GM19240 (cell line): ENCODE results near the gene DNMT3A.

ENCODE experiments used
- DNase-seq: peaks from one replicate; pipeline ENCODE4 v3.0.0; 2011; ENCODE audit warnings: low spot score; ENCODE audit not compliant: insufficient read length

The DNMT3A gene

DNA sequence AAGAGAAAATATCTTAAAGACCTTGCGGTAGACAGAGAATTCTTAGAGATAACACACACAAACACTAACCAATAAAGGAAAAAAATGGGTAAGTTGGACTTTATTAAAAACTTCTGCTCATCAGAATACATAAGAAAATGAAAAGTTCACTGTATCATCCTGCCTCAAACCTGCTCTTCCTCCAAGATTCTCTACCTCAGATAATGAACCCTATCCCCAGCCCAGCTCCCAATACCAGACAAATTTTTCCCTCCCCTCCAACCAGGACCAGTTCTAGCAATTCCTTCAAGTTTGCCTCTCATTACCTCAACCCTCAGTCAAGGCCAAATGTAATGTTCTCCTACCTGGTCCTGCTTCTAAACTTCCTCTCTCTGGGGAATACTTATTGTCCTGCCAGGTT, 79.4 kb downstream of the DNMT3A start:
- DNase-seq = no peak

DNA sequence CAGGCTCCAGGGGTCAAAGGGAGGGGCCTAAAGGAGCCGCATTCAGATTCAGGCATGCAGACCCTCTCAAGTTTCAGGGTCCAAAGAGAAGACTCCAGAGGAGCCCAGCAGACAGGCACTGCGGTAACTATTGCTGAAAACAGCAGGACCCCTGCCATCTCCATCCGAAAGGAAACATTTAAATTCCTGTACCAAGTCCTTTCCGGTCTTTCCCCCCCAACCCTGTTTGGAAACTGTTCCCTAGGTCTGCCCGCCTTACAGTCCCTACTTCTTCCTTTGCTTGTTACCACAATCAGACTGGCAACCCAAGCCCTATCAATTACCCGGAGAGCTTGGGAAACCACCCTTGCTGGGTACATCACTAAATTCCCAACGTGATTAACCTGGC, 82.0 kb downstream of the DNMT3A start:
- no peak for DNase-seq

DNA sequence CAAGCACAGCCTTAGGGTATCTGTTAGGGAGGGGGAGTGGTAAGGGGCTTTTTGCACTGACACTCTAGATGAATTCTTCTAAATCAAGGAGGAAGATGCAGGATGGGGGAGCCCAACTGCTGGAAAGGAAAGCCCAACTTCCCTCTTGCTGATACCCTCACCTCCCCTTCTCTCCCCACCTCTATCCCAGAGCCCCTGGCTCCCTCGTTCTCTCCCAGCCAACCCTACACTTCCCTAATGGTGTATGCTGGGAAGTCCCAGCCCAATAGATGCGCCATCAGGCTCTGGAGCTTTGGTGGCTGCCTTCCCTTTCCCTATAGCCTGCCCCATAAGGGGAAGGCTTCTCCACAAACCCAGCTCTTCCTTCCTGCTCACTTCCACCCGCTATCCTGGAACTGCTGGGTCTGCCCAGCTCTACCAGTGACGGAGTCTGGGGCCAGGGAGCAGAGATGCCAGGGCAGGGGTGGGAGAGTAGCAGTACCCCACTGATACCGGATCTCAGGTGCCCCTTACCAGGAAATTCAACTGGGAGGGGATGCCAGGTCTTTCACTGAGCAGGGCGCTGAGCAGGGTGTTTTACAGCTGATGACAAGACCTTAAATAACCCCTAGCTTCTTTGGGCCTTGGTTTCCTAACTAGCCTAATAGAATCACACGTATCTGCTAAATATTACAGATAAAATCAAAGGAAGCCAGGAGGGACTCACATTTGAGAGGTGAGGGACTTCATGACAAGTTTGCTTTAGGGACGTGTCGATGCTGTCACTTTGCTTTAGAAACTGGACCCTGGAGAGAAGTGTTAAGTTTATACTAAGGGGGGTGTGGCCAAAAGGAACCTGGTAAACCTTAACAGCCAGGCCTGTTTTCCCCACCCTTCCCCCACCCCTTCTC, 82.6 kb downstream of the DNMT3A start:
- DNase-seq = no peak

DNA sequence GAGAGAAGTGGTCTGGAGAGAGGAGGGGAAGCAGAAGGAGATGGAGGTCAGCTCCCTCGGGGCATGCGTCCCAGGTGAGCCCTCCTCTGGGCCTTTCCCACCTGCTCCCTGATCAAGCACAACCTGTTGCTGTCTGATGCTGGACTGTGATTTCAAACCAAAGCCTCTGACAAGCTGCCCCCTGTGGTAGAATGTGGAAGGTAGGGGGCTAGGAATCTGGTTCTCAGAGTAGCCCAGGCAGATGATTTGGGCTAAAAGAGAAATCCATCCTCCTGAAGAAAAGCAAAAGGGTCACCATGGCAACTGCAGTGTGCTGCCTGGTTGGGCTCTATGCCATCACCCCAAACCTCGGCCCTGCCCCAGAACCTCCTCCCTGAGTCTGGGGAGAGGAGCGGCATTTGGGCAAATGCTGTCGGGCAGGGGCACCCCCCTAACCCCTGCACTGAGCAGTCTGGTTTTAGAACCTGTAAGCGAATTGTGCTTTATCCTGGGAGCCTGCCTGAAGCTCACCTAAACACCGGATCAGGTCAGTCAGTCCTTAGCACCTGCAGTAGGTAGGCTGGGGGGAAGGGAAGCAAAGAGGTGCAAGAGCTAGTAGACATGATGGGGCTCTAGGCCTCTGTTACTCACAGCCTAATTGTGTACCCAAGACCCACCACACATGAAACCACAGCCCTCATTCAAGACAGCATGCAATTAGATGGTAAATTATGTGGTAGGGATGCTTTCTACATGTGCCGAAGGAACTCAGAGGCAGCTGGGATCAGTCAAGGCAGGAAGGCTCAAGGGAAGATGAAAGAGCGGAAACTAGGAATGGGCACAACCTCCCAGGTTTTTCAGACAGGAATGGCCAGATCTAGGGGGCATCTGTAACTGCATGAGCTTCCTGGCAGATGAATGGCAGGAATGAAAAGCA, 83.5 kb downstream of the DNMT3A start:
- no peak for DNase-seq

DNA sequence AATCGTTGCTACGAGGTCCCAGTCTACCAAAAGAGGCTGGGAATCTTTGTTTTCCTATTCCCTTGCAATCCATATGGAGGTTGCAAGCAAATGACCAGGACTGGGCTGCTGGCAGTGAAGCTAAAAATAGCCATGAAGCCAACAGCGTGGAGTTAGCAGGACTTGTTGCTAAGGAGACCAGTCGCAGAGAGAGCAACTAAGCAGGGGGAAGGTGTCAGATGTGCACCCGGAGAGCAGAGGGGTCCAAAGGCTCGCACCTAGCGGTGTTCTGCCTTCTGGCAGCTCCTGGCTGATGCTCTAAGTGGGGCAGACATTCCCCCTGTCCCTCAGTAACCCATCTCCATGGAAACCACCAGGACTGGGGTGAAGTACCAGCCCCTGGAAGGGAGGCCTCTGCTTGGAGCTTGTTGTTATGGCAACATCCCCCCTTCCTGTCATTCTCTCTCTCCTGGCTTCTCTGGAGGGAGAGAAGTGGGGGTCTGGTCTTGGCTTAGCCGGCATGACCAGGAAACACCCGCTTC, 84.6 kb downstream of the DNMT3A start:
- DNase-seq = no peak

DNA sequence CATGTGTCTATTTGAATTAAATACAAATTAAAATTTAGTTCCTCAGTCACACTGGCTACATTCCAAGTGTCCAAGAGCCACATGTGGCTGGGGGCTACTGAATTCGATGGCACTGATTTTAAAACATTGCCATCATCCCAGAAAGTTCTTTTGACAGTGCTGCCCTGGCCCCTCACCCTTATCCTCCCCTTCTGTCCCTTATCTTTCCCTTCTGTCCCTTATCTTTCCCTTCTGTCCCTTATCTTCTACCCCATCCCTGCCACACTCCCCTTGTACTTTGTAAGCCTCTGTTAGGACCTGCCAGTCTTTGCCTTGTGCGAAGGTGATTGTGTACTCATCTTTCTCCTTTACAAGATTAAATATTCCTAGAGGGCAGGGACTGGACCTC, 85.2 kb downstream of the DNMT3A start:
- no peak for DNase-seq

DNA sequence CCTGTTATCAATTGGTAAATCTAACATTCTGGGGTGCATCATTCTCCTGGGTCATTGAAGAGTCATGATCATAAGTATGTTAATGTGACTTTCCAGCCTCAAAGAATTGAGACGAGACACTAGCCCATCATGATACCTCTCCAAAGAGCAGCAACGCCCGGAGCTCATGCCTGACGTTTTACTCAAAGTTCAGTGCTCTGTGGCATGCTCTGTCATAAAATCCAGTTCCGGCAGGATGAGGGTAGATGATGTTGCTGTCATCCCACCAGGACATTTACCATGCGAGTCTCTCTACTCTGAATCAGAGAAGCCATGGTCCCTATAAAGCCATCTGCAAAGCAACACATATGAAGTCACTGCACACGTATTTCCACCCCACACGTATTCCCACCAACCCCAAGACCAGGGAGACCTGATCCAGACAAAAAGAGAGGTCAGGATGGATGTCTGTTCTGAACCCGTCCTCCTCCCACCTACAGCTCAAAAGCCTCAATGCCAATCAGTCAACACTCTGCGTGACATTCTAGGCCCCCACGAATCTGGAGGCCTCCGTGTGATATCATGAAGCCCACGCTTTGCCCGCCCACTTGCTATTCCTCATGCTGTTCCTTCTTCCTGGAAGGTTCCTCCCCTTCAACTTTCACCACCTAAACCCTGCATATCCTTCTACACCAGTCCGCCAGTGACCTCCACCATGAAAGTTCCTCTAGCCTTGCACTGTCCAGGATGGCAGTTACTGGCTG, 85.8 kb downstream of the DNMT3A start:
- no peak for DNase-seq

DNA sequence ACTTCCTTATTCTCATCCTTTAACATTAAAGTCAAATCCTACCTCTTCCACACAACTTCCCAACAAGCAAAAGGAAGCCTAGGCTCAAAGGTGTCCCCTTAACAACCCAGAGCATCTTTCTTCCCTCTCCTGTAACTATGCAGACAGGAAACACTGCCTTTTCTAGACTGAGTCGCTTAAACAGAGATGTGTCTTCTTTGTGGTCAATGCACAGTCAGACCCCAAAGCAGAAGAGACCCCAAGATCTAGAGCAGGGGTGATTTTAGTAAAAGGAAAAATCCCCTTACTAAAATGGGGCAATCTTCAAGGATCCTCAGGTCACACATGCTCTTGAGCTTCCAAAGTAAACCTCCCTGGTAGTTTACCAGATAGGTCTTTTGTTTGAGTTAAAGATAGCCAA, 86.8 kb downstream of the DNMT3A start:
- no peak for DNase-seq

DNA sequence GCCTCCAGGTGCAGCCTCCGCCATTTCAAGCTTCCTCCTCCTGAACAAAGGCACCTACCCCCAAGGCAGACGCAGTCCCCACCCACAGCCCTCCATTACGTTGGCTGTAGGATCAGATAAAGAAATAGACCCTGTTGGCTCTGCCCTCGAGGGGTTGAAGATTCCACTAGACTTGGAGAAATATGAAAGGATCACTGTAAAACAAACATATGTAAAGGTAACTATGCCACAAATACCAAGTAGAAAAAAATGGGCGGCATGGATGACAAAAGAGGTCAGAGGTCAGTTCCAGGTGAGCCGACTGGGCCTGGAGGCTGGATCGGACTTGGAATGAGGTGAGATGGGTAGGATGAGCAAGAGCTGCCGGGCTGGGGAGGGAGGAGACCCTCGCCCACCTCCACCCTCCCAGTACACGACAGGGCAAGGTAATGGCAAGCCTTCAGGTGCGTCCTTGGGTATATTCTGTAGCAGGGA, 88.5 kb downstream of the DNMT3A start:
- no peak for DNase-seq

DNA sequence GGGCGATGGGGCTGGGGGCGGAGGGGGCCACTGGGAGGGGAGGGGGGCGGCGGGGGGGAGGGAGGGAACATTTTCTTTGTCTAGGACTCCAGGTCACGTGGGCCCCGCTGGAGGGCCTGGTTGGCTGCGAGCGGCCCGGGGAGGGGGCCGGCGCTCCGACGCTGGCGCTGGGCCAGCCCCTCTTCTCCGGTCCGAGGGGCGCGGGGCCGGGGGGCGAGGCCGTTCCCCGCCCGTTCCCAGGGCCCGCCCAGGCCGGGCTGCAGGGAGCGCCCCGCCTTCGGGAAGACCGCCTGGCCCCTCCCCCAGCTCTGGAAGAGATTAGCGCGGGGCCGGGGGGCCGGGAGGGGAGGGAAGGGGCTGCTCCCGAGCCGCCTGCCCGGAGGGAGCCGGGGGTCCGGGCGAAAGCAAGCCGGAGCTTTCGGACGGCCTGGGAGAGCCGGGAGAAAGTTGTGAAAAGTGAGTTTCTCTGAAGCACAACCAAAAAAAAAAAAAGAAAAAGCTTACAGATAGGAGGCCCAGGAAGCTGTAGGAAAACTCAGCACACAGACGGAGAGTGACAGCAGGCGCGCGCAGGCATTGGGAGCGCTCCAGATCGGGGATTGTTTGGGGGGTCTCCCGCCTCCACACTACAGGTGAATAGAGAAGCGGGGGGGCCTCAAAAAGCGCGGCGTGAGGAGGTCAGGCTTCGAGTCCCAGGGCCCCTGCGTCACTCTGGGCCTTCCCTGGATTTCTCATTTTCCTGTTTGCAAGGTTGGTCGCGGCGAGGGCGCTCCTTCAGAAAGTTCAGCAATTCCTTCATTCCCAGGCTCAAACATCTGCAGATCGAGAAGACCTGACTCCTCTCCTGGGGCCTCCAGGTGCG, 89.2 kb downstream of the DNMT3A start:
- DNase-seq = peak; percentile 72

DNA sequence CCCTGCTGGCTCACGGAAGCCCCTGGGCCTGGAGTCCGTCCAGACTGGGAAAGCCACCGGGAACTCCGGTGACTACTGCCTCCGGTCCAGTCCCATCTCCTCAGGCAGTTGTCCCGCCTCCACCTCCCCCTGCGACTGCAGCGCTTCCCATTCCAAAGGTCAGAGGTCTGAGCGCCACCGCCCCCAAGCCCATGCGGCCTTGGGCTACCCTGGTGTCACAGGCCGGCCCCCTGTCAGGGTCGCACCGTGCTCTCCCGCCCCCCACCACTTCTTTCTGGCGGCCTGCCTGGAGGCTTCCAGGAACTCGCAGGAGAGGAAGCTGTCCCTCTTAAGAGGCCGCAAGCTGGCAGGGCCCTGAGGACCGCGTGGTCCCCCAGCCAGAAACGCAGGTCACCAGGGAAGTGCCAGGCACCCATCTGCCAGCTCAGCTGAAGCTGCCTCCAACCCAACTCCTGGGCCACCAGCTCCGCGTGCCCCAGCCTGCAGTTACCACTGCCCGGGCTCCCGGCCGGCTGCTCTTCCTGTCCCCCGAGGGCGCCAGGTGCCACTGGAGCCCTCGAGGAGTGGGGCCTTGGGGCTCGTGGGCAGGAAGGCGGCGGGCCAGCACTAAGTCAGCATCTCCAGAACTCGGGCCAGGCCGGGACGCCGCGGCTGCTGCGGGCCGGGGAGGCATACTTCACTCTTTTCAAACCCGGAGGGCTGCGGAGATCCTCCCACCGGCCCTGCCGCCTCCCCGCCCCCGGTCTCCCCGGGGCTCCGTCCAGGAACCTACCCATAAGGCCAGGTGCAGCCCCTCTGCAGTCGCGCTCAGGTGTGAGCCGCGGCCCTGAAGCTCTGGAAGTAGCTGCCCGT, 90.1 kb downstream of the DNMT3A start:
- peak; percentile 66 for DNase-seq

DNA sequence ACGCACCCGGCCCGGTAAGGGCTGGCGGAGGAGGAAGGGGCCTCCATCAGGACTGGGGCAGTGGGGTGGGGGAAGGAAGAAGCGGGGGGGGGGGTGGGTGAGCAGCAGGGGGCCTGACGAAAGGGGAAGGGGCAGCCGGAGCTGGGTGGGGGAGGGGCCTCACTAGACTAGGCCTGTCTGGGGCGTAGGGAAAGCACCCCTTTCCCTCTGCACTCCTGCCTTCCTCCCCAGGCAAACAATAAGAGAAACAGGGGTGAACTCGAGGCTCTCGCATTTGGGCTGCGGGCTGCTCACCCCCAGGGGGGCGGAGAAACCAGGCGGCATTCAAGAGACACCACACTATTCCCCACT, 90.7 kb downstream of the DNMT3A start:
- DNase-seq = no peak

DNA sequence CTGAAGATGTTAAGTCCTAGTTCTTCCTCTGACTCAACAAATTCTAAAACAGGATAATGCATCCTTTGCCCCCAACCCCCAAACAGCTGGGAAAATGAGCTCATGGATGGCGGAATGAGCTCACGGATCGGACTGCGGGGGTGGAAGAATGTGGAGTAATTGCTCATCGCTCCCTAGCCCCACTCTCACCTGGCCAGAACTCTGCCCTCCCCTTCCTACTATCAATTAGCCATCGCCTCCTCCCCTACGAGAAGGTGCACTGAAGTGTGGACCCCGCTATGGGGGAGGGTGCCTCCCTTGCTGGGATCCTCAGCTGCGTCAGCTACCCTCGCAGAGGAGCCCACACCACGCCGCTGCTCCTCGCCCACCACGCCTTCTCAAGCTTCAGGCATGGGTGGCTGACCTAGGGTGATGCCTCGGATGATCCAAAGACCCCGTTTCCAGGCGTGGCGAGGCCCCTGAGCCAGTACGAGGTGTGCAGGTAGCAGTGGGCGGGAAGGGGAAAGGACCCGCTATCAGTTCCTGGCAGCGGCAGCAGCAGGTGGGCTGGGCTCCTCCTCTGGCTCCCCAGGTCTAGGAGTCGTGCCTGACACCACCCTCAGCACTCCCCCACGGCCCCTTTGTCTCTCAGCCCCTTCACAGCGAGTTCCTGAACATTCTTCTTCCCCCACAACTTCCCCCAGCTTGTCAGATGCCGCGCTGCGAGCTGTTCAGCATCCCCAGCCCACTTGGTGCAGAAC, 91.2 kb downstream of the DNMT3A start:
- no peak for DNase-seq

DNA sequence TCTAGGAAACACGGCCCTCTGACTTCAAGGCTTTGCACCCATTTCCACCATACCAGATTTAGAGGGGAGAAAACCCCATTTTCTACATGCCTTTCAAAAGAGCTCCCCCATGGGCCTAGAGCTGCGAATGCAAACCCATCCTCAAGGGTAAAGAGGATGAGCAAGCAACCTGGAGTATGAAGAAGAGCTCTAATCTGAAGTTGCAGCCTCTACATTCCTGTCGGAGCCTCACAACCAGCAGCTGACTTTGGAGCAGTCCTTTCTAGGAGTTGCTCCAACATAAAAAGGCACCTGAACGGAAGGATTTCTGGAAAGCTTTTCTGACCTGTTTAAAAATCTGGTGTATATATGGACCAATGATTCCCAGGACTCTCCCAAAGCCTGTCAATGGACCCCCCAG, 91.9 kb downstream of the DNMT3A start:
- DNase-seq = no peak

DNA sequence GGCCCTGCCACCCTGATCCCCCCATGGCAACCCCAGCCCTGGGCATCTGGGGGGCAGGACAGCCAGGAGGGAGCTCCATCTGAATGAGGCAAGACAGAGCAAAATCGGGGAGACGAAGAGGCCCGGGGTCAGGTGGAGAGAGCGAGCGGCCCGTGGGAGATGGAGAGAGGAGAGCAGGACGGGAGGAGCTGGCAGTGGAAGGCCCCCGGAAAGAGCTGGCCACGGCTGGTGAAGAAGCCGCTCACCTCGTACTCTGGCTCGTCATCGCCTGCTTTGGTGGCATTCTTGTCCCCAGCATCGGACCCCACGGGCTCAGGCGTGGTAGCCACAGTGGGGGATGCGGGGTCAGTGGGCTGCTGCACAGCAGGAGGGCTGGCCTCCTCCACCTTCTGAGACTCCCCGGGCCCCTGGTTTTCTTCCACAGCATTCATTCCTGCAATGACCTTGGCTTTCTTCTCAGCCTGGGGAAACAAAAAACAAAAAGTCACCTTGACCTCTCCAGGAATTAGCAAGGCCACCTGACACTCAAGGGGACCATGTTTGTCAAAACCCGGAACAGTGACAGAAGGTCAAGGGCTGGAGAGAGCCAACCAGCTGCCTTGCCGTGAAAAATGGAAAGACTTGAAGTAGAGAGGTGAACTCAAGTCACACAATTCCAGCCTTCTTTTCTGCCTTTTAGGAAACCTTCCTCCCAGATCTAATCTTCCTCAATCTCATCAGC, 93.8 kb downstream of the DNMT3A start:
- no peak for DNase-seq

DNA sequence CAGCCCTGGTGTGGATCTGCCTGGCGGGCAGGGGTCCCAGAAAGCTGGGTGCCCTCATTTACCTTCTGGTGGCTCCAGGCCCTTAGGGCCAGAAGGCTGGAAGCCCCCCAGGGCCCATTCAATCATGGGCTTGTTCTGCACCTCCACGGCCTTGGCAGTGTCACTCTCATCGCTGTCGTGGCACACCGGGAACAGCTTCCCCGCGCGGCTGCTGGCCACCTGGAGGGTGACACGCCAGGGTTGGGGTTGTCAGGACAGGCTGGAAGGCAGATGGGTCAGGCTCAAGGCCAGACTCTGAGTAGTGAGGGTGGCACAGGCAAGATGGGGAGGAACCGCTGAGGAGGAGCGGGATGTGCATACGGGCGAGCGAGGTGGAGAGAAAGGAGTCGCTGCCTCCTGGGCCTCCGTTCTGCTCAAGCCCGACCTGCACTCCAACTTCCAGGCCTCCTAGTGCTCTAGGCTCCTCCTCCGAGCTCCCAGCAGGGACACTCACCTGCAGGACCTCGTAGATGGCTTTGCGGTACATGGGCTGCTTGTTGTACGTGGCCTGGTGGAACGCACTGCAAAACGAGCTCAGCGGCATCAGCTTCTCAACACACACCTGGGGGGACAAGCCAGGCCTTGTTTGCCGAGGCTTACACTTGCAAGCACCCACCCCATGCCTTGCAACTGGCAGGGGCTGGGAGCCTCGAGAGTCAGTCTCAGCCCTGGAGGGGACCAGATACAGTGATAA, 95.0 kb downstream of the DNMT3A start:
- no peak for DNase-seq

DNA sequence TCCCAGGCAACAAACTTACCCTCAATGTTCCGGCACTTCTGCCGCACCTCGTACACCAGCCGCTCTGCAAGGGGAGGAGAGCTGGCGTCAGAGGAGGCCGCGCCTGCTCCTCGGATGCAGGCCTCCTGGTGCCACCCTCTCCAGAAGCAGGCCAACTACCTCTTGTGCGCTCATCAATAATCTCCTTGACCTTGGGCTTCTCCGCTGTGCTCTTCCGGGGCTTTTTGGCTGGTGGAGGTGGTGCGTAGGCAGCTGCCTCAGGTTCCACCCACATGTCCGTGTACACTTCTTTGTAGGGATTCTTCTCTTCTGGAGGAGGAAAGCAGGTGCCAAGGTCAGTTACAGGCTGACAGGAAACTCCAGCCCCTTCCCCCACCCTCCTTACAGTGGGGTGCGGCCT, 95.7 kb downstream of the DNMT3A start:
- DNase-seq = no peak

DNA sequence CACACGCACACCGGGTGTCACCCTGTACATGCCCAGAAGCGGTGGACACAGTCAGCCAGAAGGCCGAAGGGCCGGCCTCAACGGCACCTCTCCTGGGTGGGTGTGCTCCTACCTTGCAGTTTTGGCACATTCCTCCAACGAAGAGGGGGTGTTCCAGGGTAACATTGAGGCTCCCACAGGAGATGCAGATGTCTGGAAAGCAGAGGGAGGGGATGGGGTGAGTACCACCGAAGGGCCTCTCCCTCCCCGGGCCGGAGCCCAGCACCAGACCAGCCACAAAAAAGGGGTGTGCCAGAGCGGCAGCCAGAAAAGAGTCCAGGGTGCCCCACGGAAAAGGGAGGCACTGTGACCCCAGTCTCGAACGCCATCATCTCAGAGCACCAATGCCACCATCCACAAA, 96.6 kb downstream of the DNMT3A start:
- DNase-seq = no peak
